ENCODE results near the gene CNNM3.

DNA sequence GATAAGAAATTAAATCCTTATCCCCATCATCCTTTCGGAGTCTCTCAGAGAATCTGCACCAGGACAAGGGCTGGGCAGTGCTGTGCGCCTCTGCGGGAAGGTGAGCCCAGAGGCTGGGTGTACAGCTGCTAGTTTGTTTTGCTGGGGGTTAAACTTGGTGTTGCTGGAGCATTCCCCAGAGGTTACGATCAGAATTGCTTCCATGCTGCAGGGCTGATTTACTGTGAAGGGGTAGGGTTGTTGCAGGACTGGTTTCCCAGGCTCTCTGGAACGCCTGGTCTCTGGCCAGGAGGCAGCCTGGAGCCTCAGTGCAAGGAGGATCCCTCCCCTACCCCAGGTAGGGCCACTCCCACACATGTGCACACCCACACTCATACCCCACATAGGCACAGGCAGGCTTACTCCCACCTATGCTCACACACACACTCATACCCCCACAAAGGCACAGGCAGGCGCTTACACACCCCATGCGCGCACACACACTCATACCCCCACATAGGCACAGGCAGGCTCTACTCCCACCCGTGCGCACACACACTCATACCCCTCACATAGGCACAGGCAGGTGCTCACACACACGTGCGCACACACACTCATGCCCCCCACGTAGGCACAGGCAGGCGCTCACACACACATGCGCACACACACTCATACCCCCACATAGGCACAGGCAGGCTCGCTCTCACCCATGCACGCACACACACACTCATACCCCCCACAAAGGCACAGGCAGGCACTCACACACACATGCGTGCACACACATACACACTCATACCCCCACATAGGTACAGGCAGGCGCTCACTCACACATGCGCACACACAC, 44.1 kb upstream of the CNNM3 start:
- TF ChIP-seq, protein P1, sequence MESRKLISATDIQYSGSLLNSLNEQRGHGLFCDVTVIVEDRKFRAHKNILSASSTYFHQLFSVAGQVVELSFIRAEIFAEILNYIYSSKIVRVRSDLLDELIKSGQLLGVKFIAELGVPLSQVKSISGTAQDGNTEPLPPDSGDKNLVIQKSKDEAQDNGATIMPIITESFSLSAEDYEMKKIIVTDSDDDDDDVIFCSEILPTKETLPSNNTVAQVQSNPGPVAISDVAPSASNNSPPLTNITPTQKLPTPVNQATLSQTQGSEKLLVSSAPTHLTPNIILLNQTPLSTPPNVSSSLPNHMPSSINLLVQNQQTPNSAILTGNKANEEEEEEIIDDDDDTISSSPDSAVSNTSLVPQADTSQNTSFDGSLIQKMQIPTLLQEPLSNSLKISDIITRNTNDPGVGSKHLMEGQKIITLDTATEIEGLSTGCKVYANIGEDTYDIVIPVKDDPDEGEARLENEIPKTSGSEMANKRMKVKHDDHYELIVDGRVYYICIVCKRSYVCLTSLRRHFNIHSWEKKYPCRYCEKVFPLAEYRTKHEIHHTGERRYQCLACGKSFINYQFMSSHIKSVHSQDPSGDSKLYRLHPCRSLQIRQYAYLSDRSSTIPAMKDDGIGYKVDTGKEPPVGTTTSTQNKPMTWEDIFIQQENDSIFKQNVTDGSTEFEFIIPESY (IDR thresholded peaks at IDR 0.05): no peak
- TF ChIP-seq, protein P2, sequence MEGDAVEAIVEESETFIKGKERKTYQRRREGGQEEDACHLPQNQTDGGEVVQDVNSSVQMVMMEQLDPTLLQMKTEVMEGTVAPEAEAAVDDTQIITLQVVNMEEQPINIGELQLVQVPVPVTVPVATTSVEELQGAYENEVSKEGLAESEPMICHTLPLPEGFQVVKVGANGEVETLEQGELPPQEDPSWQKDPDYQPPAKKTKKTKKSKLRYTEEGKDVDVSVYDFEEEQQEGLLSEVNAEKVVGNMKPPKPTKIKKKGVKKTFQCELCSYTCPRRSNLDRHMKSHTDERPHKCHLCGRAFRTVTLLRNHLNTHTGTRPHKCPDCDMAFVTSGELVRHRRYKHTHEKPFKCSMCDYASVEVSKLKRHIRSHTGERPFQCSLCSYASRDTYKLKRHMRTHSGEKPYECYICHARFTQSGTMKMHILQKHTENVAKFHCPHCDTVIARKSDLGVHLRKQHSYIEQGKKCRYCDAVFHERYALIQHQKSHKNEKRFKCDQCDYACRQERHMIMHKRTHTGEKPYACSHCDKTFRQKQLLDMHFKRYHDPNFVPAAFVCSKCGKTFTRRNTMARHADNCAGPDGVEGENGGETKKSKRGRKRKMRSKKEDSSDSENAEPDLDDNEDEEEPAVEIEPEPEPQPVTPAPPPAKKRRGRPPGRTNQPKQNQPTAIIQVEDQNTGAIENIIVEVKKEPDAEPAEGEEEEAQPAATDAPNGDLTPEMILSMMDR (IDR thresholded peaks at IDR 0.05; ENCODE audit: low read depth, low read length, missing input control): no peak
- TF ChIP-seq EGR1 (IDR thresholded peaks at IDR 0.05; ENCODE audit: low read depth in 2 of 2): no peak
- no peak for TF ChIP-seq GABPA (IDR thresholded peaks at IDR 0.05 in 1 of 2, conservative IDR thresholded peaks at IDR 0.05 in 1 of 2)
- no peak for TF ChIP-seq YY1 (IDR thresholded peaks at IDR 0.05)
- TF ChIP-seq, protein P3, sequence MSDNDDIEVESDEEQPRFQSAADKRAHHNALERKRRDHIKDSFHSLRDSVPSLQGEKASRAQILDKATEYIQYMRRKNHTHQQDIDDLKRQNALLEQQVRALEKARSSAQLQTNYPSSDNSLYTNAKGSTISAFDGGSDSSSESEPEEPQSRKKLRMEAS (IDR thresholded peaks at IDR 0.05): no peak
- no peak for TF ChIP-seq NR2F2 (IDR thresholded peaks at IDR 0.05)
- TF ChIP-seq, protein P4, sequence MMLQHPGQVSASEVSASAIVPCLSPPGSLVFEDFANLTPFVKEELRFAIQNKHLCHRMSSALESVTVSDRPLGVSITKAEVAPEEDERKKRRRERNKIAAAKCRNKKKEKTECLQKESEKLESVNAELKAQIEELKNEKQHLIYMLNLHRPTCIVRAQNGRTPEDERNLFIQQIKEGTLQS (IDR thresholded peaks at IDR 0.05): no peak
- no peak for TF ChIP-seq RAD21 (IDR thresholded peaks at IDR 0.05)
- no peak for TF ChIP-seq JUND (IDR thresholded peaks at IDR 0.05)
- no peak for TF ChIP-seq TAF1 (conservative IDR thresholded peaks at IDR 0.05)
- no peak for TF ChIP-seq RXRA (IDR thresholded peaks at IDR 0.05)
- TF ChIP-seq, protein P5, sequence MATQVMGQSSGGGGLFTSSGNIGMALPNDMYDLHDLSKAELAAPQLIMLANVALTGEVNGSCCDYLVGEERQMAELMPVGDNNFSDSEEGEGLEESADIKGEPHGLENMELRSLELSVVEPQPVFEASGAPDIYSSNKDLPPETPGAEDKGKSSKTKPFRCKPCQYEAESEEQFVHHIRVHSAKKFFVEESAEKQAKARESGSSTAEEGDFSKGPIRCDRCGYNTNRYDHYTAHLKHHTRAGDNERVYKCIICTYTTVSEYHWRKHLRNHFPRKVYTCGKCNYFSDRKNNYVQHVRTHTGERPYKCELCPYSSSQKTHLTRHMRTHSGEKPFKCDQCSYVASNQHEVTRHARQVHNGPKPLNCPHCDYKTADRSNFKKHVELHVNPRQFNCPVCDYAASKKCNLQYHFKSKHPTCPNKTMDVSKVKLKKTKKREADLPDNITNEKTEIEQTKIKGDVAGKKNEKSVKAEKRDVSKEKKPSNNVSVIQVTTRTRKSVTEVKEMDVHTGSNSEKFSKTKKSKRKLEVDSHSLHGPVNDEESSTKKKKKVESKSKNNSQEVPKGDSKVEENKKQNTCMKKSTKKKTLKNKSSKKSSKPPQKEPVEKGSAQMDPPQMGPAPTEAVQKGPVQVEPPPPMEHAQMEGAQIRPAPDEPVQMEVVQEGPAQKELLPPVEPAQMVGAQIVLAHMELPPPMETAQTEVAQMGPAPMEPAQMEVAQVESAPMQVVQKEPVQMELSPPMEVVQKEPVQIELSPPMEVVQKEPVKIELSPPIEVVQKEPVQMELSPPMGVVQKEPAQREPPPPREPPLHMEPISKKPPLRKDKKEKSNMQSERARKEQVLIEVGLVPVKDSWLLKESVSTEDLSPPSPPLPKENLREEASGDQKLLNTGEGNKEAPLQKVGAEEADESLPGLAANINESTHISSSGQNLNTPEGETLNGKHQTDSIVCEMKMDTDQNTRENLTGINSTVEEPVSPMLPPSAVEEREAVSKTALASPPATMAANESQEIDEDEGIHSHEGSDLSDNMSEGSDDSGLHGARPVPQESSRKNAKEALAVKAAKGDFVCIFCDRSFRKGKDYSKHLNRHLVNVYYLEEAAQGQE (IDR thresholded peaks at IDR 0.05): no peak

Measured in liver (tissue), 3 donors.